HG02759 (cell line): ENCODE measurements around the gene UBA6.
"Not testable (repeated sequence)": the region's sequence is repeated elsewhere in the genome, so short reads cannot be mapped to it uniquely, and the experiment has no call there.

Source experiments
- ATAC-seq: cut with Tn5 transposase; IDR thresholded peaks from one replicate; pipeline ENCODE4 v1.9.1; 2021; ENCODE audit warnings: mild to moderate bottlenecking, moderate library complexity; ENCODE audit not compliant: unreplicated experiment

The UBA6 gene

DNA sequence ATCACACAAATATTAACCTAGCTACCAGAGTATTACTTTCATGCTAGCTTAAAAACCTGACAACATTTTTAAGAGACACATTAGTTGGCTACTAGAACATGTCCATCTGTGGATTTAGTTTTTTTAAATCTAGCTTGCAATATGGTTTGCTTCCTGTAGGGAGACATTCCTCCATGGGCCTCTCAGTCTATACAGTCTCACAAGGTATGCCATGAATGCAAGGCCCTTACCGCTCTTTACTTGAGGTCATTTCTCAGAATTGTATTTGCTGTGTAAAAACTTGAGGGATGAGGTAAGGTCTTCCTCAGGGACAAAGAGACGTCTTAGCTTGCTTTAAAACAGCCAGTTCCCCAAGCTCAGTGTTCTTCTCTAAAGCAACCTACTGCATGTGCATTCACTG, 26.9 kb downstream of the UBA6 start:
- no peak for ATAC-seq

DNA sequence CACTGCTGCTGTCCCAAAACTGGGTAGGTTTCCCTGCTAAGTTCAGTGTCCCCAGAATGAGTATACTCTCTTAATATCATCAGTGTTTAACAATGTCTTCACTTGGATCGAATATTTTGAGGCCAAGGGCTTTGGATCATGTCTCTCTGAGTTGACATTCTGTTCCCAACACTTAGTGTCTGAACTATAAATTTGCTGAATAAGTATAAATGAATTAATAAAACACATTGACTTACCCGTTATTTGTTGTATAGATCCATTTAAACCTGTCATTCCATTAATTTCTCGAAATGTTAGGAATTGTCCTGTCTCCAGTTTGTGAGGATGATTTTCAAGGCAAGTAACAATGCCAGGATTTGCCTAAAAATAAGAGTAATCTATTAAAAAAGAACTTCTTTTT, 32.6 kb downstream of the UBA6 start:
- ATAC-seq = no peak

DNA sequence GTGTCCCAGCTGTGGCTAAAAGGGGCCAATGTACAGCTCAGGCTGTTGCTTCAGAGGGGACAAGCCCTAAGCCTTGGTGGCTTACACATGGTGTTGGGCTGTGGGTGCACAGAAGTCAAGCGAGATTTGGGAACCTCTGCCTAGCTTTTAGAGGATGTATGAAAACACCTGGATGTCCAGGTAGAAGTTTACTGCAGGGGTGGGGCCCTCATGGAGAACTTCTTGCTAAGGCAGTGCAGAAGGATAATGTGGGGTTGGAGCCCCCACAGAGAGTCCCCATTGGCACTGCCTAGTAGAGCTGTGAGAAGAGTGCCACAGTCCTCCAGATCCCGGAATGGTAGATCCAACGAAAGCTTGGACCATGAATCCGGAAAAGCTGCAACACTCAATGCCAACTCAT, 40.5 kb downstream of the UBA6 start:
- ATAC-seq = no peak

DNA sequence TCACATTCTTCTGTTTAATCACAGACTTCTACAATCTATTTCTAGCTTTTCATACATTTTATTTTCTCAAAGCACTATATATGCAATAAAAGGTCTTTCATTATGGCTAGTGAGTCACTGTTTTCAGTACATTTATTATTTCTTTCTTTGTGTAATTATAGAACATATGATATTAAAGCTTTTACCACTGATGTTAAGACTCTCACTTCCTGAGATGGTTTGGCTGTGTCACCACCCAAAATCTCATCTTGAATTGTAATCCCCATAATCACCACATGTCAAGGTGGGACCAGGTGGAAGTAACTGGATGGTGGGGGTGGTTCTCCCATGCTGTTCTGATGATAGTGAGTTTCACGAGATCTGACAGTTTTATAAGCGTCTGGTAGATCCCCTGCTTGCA, 41.9 kb downstream of the UBA6 start:
- ATAC-seq = no peak

DNA sequence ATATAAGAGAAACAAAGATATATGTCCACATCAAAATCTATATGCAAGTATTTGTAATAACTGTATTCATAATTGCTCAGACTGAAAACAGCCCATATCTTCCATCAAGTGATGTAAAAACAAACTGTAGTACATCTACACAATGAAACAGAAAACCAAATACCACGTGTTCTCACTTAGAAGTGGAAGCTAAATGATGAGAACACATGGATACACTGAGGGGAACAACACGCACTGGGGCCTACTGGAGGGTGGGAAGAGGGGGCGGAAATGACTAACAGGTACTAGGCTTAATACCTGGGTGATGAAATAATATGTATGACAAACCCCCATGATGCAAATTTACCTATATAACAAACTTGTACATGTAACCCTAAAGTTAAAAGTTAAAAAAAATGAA, 42.7 kb downstream of the UBA6 start:
- no peak for ATAC-seq

DNA sequence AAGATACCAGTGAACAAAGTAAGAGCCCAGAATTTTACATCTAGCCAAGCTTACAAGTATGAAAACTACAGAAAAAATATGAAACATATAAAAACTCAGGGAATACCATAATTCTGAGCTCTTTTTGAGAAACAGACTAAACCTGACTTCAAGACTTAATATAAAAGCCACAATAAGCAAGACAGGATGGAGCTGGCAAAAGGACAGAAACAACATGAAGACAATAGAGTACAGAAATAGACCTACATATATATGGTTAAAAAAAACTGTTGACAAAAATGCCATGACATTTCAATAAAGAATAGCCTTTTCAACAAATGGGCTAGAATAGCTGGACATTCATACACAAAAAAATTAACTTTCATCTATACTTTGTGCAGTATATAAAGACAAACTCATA, 49.4 kb downstream of the UBA6 start:
- ATAC-seq = no peak

DNA sequence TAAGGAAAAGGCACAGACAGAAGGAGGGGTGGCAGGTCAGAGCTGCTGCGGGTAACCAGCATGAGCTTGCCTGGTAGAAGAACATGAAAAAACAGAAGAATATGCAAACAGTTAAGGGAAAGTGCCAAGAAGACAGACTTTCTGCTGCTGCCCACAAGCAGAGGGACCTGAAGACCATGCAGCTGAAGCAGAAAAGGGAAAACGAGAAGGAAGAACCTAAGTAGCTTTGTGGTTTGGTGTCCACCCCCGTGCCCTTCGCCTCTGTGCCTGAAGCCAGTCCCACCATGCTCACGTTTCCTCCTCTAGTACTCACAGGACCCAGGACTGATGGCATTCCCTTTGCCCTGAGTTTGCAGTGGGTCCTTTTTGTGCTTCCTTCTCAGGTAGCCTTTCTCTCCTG, 62.8 kb downstream of the UBA6 start:
- ATAC-seq = no peak

DNA sequence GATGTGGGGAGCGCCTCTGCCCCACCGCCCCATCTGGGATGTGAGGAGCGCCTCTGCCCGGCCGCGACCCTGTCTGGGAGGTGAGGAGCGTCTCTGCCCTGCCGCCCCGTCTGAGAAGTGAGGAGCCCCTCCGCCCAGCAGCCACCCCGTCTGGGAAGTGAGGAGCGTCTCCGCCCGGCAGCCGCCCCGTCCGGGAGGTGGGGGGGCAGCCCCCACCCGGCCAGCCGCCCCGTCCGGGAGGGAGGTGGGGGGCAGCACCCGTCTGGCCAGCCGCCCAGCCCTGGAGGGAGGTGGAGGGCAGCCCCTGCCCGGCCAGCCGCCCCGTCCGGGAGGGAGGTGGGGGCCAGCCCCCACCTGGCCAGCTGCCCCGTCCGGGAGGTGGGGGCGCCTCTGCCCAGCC, 64.0 kb downstream of the UBA6 start:
- not testable (repeated sequence) for ATAC-seq

DNA sequence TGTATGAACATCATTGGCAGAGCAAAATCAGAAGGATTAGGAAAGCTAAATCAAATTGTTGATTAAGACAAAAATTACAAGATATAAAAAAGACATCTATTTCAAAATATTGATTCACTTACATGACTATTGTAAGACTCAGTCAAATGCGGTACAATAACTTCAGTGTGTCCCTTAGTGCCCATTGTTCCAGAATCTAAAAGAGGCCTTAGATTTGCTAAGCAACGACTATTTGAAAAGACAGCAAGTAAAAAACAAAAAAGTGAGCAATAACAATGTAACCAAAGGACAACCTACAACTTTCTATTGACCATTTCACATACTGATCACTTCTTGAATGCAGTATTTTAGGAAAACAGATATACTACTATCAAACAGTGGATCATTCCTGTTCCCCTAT, 65.6 kb downstream of the UBA6 start:
- ATAC-seq = no peak

DNA sequence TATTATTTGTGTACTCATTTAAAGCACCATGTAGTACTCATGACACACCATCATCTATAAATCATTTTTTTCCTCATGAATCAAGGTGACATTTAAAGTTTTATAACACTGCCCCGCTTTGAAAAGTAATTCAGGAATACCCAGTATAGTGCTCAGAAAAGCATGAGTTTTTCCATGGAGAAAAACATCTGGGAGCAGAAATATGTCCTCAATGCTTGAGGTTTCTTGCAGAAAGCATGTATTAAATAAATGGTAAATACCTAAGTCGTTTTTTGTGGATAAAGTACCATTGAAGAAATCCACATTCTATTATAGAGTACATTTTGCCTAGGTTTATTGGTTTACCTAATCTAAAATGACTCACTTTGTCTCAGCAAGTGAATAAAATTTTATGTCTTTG, 66.2 kb downstream of the UBA6 start:
- ATAC-seq = no peak

DNA sequence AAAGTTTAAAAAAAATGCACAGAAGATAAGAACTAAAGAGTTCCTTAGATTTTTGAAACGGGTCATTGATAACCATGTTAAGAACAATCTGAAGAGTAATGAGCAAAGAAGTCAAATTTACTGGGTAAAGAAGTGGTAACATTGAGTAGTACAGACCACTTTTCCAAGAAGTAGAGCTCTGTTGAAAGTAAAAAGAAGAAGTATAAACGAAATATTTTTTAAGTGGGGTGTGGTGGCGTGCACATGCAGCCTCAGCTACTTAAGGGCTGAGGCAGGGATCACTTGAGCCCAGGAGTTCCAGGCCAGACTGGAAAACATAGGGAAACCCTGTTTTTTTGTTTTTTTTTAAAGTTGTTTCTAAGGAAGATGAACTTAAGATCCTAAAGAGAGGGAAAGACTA, 68.5 kb downstream of the UBA6 start:
- no peak for ATAC-seq

DNA sequence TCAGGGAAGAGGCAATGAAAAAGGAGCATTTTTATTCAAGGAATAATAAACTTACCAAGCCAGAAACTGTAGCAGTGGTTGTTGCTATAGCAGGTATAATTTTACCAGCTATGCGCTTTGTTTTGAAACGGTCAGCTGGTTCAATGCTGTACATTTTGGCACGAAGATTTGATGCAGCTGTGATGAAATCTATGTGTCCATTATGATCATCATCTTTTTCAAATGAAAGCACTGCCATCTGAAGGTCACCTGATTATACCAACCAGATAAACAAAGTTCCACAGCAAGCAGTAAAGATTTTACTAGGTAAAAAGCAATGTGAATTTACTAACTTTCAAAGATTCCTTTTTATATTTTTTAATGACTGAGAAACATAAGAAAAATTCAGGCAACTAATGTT, 76.0 kb downstream of the UBA6 start:
- ATAC-seq = no peak

DNA sequence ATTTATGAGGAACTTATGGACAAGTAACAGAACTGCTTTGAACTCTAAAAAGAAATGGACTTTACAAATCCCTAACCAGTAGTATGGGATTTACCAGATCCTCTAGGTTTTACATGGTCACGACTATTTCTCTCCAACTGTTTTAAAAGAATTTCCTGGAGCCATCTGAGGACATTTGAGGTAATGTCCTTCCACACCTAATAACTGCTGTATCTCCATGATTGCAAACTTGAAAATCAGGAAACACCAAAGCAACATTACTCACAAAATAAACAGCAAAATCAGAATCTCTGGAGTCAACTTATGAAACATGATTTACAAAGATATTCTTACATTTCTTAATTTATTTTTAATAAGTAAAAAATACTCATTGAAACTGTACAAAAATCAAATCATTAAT, 84.5 kb downstream of the UBA6 start:
- ATAC-seq = no peak

DNA sequence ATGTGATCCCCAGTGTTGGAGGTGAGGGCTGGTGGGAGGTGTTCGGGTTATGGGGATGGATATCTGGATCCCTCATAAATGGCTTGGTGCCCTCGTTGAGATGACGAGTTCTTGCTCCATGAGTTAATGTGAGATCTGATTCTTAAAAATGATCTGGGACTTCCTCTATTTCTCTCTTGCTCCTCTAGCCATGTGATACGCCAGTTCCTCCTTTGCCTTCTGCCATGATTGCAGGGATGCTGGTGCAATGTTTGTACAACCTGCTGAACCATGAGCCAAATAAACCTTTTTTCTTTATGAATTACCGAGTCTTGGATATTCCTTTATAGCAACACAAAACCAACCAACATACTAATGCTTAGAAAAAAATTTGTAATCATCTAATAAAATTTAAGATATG, 85.8 kb downstream of the UBA6 start:
- no peak for ATAC-seq

DNA sequence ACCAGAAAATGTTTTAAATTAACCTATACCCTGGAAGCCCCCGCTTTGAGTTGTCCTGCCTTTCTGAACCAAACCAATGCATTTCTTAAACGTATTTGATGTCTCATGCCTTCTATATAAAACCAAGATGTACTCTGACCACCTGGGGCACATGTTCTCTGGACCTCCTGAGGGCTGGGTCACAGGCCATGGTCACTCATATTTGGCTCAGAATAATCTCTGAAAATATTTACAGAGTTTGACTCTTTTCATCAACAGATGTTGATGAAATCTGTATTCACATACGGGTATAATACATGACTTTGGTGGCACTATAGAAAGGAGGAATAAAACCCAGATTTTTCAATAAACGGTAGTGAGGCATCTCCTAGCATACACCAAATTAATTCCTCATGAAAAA, 86.8 kb downstream of the UBA6 start:
- ATAC-seq = no peak

DNA sequence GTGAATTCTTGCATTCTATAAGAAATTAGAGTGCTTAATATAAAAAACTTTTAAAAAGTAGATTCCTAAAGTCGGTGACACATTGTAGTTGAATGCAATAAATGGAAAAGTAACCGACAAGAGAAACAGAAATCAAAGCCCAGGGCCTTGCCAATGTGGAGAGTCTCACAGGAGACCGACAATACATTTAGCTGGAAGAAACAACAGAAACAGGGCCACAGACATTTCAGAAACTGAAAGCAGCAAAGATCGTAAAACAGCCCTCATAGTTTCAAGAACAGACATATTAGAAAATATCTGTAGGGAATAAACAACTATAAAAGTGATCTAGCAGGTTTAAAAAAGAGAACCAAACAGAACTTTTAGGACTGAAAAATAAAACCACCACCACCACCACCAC, 92.9 kb downstream of the UBA6 start:
- no peak for ATAC-seq

DNA sequence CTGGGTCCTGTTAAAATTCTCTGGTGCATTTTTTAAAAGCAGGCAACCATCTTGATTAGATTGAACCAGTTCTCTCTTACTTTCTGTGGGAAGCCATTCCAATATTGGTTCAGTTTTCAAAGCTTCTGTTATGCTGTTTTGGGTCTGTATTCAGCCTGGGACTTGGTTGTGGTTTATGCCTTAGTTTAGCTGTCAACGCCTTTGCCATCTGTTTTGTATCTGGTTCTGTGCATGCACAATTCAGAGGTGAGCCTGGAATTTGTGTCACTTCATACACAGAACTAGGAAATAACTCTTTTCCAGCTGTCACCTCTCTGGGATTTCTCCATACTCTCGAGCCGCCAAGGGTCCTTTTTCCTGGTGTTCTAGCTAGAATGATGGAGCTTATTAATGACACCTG, 96.2 kb downstream of the UBA6 start:
- no peak for ATAC-seq

DNA sequence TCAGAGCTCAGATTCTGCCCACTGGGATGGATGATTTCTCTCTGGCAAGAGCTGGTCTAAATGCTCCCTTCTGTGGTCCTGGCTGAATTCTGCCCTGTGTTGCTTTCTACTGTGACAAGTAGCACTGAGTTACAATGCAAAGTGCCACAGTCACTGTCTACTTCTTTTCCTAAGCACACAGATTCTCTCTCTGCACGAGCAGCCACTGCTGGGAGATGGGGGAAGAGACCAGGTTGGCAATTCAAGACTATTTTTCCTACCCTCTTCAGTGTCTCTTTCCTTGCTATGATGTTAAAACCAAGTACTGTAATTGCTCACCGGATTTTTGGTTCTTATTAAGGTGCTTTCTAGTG, 97.0 kb downstream of the UBA6 start:
- ATAC-seq = no peak

DNA sequence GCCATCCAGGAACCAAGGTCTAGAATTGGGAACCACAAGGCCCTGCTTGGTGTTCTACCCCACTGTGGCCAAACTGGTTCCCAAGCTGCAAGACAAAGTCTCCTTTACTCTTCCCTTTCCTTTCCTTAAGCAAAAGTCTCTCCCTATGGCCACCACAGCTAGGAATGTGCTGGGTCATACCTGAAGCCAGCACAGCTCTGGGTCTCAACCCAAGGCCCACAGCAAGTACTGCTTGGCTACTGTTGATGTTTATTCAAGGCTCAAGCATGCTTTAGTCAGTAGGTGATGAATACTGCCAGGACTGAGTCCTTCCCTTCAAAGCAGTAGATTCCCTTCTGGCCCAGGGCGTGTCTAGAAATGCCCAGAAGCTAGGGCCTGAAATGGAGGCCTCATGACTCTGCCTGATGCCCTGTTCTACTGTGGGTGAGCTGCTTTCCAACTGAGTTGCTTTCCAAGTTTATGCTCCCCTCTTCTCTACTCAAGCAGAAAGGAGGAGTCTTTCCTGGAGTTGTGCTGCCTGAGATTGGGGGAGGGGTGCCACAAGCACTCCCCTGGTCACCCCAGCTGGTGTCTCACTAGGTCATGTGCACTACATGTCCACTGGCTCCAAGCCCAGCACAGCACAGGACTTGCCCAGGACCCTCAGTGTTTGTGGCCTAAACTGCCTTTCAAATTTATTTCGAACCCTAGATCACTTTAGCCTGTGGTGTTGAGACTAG, 97.5 kb downstream of the UBA6 start:
- no peak for ATAC-seq

DNA sequence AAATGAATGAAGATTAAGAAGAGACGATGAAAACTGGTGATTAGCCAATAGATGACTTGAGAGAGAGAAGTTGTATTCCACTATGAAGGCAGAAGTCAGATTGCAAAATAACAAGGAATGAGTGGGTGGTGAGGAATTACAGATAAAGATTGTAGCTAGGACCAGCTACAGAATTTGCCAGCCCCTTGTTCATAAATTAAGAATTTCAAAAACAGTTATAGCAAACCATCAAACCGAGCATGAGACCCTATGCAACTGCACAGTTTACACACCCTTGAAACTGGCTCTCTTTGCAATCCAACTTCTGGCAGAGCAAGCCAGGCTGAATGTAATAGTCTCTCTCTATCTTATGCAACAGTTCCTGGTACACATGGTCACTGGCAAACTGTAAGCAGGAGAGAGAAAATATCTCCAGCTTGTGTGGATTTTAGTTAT, 107.2 kb downstream of the UBA6 start:
- no peak for ATAC-seq

DNA sequence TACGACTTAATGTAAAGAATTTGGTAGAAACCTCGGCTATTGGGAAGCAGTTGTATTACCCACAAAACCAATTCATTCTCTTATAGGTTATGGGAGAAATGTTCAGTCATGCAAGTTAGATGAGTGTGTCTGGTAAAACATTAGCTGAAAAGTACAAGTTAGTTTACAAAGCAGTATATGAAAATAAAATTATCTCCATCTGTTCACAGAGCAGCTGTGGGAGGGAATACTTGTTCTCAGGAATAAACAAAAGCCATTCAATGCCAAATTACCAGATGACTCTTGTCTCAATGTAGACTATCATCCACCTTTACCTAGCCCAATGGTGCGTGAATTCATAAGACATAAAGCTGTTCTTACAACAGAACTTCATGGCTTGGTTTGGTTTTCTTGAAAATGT, 113.8 kb downstream of the UBA6 start:
- no peak for ATAC-seq

DNA sequence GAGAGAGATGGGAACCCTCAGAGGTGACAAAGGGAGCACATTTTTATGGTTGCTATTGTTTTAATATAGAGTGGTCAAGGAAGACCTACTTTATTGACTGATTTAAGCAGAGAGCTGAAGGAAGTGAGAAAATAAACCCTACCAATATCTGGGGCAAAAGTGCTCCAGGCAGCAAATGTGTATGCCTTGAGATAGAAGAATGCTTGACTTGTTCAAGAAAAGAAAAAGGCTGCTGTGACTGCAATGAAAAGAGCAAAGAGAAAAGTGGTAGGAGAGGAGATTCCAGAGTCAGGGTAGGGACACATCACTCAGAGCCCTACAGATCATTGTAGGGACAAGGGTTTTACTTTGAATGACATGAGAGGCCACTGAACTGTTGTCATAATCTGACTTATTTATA, 116.5 kb downstream of the UBA6 start:
- ATAC-seq = no peak

DNA sequence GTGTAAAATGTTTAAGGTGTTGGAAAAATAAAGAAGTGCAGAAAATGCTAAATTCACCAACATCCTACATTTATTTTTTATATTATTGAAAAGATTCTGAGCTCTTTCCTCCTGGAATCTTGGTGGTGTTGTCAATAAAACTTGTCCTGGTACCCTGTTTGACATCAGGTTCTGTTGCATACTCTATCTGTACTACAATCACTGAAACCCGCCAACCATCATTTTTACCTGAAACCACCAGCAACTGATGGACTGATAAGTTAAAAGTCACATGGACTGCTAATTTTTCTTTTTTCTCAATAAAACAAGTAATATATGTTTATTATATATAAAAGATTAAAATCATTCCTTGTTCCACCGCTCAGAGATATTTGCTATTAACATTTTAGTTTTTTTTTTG, 119.0 kb downstream of the UBA6 start:
- ATAC-seq = no peak
